HT-29 (cell line): ENCODE data around the gene ZFPM1. TPM values are rescaled to one million over a fixed set of nuclear protein-coding genes. Genes with fewer than 3 reads are reported as not detected.

ENCODE experiments used
- DNase-seq: peaks from one replicate; pipeline ENCODE4 v3.0.0-alpha.2; 2015; ENCODE audit warnings: low spot score
- total RNA-seq: library from RNA; depleted of rRNA; stranded (reverse); fragments of >200 nt; shearing (Covaris generic); gene quantifications from 2 replicates; pipeline ENCODE4 v1.2.3, GENCODE V29; 2014

Gene ZFPM1
- total RNA-seq, 1 experiment from 2014 or later: 15.3 TPM

DNA sequence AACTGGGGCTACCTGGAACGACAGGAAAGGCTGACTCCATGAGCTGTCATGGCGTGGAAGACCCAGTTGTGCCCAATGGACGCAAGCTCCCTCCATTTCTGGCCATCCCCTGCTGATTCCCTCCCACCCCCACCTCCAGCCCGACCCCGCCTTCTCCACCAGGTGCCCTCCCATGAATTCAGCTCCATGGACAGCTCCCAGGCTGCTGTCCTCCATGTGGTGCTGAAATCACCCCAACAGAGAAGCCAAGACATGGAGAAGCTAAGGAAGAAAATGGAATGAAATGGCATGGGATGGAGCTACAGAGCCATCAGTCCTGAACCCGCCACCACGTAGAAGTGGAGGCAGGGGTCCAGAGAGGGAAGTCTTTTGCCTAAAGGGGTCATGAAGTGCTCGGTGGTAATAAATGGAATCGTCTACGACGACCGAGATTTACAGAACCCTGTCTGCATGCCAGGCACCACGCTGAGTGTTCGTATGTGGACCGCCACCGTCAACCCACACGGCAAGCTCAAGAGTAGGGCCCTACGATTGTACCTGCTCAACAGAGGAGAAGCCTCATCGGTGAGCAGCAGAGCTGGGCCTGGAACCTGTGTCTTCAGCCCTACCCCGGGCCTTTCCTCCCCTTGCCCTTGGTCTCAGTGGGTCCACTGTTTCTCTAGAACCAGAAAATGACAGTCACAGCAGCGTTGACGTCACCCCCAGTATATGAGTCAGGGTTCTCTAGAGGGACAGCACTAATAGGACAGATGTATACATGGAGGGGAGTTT is 107.8 kb downstream of the ZFPM1 start:
- peak; percentile 44 for DNase-seq

DNA sequence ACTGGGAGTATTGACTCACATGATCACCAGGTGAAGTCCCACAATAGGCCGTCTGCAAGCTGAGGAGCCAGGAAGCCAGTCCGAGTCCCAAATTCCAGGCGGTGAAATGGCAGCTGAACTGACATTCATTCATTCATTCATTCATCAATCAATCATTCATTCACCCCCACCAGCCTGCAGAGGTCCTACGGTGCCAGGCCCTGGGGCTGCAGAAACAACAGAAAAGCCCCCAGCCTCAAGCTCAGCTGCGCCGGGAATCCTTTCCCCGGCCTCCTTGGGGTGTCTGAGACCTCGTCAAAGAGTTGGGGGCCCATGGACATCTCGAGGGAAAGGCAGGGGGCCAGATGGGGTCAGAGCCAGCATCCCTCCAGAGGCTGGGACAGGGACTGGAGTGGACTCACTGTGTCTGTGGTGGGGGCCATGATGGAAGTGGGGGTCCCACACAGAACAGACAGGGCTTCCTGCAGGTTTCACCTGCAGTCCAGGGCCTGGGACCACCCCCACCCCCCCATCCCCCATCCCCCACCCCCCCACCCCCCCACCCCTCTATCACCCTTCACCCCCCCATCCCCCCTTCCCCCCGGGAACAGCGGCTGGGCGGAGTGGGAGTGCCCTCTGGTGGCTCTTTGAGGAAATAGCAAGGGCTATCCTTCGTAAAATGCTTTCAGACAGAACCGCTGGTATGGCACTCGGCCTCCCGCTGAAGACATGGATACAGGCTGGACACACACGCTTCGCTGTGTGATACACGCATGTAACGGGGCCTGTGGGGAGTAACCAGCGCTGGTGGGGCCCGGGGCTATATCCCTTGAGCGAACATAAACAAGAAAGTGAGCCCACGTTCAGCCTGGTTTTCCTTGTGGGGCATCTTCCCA is 108.6 kb downstream of the ZFPM1 start:
- DNase-seq: peak; percentile 61

DNA sequence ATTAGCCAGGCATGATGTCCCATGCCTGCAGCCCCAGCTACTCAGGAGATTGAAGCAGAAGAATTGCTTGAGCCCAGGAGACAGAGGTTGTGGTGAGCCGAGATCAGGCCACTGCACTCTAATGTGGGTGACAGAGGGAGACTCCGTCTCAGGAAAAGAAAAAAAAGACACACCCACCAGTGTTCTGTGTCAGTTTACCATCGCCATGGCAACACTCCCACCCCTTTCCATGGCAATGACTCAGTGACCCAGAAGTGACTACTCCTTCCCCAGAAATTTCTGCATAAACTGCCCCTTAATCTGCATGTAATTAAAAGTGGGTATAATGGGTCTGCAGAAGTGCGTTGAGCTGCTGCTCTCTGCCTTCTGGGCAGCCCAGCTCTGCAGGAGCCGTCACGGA is 113.1 kb downstream of the ZFPM1 start:
- DNase-seq: peak; percentile 38

DNA sequence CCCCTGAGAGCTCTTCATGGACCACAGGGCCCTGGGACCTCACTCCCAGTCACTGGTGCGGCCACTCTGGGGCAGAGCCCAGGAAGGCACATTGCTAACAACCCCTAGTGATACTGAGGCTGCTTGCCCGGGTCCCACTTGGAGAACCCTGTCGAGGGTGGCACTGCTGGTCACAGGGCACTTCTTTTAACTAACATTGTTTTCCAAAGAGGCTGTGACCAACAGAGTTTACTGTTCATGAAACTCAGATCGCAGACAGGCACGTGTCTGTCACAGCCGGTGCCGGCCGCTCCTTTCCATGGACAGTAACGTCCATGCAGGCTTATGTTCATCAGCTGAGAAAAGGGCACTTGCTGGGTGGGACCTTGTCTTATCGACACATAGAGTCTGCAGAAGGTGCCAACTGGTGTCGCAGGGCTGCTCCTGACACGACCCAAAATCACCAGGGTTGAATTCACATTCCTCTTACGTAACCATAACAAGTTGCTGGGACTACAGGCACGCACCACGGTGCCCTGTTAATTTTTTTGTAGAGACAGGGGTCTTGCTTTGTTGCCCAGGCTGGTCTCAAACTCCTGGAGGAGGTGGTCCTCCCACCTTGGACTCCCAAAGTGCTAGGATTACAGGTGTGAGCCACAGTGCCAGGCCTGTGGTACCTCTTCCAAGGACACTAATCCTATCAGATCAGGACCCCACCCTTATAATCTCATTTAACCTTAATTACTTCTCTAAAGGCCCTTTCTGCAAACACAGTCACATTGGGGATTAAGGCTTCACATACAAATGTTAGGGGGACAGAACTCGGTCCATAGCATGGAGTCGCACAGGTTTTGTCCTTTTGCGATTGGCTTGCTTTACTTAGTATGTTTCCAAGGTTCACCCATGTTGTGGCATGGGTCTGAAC is 115.9 kb downstream of the ZFPM1 start:
- no peak for DNase-seq

DNA sequence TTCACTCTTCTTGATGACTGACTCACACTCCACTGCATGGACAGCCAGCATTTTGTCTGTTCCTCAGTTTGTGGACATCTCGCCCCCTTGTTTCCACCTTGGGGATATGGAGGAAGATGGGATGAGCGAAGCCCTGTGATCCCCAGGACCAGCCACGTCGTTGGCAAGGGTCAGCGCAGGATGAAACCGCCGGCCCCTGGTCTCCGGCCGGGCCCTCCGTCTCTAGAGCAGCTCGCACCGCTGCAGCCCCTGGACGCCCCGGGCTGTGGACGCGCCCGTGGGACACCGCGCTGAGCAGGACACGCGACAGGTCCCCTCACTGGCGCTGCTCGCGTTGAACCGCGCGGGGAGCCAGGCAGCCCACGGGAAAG is 116.5 kb downstream of the ZFPM1 start:
- DNase-seq: peak; percentile 13

DNA sequence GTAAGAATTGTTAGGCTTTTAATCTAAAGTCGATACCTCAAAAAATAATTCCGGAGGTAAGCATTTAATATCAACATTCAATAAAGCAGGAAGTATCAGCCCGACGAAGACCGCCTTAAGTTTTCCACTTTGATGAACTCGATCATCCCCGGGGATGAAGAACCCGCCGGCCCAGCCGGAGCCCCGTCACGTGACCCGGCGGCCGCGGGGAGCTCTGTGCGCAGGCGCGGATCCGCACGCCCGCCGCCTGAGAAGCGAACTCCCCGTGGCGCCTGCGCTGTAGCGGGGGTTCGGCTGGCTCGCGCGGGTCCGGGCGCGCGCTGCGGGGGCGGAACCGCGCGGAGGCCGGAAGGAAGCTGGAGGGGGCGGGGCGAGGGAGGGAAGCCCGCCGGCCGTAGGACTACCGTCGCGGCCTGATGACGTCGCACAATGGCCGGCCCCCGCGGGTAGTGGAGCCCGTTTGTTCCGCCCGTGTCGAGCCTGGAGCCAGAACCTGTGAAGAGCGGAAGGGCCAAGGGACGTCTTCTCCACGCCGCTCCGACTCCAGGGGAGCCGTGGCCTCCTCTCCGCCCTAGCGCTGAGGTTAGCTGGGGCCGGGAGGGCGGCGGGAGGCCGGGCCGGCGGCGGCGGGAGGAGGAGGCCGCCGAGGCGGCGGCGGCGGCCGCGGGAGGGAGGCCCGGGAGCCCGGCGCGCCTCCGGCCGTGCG is 117.1 kb downstream of the ZFPM1 start, which contains the start of gene ZC3H18:
Gene ZC3H18, plus strand, starts transcription at position 419 of the 706 bp plus-strand sequence. CDS start 6,721 bp downstream, outside the sequence.
- peak; percentile 96 for DNase-seq

DNA sequence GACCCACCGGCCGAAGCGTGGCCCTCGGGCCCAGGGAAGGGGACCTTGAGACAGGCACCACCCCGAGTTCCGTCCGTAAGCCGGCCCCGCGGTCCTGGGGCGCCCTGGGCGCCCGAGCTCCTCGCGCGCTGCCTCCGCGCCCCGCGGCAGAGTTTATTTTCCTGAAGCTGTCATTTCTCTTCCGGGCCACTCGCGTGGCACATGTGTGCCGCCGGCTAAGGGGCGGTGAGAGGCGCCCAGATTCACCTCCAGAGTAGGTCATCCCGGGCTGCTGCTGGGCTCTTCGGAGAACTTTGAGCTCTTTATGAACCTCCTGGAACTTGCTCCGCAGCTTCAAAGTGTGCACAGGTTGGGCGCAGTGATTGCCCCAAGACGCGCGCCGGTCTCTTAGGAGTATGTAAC is 117.6 kb downstream of the ZFPM1 start:
- DNase-seq: peak; percentile 26

DNA sequence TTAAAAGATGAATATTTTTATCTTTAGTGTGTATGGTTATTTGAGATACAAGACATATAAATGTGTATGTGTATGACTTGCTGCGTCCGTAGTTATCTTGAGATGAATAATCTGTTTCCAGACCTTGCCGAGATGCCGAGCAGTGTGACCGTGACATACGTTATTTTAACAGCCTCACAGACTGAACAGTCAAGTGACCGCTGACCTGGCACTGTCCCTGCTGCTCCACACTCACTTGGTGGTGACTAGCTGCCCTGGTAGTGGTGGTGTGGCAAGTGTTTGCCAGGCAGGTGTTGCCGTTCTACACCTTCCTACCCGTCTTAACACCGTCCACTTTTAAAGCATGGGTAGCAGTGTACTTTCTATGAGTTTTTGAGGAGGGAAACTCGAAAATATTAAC is 122.2 kb downstream of the ZFPM1 start:
- DNase-seq: no peak

DNA sequence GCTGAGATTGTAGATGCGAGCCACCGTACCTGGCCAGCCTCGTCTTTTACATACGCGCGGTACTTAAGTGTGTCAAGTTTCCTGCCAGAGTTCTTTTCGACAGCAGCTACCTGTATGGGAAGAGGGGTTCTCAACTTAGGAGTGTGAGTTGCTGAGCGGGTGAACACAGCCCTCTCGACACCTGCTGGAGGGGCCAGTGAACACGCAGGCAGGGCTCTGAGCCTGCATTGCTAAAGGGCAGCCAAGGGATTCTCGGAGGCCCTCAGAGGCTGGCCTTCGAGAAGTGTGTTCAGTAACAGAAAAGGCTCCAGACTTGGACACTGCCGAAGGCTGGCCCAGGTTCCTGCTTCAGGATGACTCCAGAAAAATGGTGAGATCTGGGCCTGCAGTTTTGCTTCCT is 123.2 kb downstream of the ZFPM1 start:
- no peak for DNase-seq

DNA sequence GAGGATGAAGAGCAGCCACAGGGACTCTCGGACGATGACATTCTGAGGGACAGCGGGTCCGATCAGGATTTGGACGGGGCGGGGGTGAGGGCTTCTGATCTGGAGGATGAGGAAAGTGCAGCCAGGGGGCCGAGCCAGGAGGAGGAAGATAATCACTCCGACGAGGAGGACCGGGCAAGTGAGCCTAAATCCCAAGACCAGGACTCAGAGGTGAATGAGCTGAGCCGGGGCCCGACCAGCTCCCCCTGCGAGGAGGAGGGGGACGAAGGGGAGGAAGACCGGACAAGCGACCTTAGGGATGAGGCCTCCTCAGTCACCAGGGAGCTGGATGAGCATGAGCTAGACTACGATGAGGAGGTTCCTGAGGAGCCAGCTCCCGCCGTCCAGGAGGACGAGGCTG is 124.1 kb downstream of the ZFPM1 start:
- DNase-seq: no peak

DNA sequence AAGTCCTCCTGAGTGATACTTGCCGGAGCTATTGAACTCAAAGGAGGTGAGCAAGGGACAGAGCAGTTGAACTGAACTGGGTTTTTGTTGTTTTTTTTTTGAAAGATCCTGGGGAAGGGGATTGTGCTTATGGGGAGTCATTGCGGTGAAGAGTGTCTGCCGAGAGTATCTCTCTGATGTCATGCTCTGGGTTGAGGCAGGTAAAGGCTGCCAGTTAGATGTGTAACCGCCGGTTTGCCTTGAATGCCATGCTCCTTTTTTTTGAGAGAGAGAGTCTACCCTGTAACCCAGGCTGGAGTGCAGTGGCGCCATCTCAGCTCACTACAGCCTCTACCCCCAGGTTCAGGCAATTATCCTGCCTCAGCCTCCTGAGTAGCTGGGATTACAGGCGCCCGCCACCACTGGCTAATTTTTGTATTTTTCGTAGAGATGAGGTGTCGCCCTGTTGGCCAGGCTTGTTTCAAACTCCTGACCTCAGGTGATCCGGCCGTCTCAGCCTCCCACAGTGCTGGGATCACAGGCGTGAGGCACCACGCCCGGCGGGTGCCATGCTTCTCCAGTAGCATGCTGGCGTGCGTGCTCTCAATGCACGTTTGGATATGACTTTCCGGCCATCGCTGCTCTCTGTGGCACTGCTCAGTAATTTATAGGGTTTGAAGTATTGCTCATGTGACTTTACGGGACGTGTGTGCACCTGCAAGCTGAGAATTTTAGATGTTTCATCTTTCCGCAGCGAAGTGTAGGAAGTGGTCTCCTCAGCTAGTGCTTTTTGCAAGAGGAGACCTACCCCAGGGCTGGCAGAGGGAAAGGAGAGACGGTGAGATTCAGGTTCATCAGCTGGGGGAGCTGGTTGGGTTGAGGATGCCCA is 125.6 kb downstream of the ZFPM1 start:
- no peak for DNase-seq

DNA sequence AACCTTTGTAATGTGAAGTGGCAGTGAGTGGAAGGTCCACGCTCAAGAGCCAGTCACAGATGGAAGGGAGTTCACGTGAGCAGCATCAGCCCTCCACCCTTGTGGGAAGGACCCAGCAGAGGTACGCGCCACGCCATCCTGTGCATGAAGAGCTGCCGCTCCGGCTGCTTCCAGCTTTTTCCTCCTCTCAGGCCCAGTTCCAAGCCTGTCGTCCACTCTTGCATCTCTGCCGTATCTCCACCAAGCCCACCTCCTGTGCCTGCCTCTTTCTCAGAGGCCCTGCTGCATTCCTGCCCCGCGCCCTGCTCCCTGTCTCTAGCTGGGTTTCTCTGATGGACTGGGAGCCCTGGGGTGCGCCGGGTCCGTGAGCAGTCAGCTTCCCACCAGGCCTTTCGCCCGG is 127.3 kb downstream of the ZFPM1 start:
- no peak for DNase-seq

DNA sequence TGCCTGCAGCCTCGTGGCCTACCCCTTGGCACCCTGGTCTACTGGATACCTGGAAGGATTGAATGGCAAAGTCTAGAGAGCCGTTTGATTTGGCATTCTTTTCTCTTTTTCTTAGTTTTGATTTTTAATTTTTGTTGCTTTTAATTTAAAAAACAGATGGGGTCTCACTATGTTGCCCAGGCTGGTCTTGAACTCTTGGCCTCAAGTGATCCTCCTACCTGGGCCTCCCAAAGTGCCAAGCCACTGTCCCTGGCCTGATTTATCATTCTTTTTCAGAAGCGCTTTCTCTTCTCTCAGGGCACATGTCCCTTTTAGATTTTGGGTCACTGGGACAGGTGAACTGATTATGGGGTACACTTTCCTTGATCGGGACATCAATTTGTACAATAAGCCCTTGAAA is 128.0 kb downstream of the ZFPM1 start:
- DNase-seq: no peak

DNA sequence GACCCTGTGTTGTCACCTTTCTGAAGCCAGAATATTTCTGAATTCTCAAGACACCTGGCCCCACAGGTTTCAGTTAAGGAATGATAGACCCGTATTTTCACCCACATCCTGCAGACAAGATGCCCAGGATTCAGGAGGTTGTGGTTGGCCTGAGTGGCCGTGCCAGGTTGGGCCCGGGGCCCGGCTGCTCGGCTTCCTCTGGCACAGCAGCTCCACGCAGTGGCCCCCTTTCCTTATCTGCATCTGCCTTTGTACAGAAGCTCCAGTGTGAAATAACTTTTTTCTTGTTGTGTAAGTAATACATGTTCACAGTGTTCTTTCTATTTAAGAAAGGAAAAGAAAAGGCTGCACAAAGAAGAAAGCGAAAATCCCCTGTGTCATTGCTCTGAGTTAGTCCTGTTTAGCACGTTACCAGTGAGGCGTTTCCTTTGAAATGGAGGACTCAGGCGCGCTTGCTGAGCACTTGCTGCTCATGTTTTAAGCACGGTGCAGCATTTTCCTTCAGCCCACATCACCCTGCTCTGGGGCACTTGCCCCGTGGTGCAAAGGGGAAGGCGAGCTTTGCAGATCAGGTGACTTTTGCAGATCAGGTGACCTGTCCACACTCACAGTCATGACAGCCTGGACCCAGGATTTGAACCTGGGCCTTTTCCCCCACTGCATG is 130.0 kb downstream of the ZFPM1 start:
- DNase-seq: no peak

DNA sequence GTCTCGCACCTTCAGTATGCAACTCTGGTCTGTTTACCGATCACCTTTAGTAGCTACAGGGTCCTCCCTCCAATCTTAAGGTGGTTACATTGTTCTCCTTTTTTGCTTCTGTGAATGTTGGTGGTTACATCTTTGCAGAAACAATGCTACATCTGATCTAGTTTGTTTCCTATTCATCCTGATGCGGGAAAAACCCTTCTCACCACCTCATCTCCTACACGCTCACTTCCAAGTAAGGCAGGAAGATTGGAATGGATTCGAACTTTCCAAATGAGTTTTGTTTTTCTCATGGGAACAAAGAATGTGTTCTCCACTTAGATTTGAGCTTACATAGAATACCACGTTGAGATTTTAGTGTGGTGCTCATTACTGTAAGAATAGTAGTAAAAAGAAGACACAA is 131.6 kb downstream of the ZFPM1 start:
- no peak for DNase-seq

DNA sequence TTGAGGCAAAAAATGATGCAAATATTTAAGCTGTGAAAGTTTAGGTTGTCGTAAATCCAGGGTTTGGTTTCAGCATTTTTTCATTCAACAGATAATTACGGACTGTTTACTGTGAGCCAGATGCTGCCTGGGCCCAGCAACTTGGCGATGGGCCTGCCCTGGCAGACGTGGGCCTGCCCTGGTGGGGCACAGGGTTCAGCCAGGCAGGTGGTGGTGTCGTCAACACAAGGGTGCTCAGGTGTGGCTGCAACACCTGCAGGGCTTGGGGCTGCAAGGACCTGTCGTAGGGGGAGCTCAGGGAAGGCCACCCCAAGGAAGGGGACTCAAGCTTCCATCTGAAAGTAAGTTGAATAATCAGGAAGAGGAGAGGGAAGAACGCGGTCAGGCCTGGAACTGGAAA is 132.2 kb downstream of the ZFPM1 start:
- no peak for DNase-seq

DNA sequence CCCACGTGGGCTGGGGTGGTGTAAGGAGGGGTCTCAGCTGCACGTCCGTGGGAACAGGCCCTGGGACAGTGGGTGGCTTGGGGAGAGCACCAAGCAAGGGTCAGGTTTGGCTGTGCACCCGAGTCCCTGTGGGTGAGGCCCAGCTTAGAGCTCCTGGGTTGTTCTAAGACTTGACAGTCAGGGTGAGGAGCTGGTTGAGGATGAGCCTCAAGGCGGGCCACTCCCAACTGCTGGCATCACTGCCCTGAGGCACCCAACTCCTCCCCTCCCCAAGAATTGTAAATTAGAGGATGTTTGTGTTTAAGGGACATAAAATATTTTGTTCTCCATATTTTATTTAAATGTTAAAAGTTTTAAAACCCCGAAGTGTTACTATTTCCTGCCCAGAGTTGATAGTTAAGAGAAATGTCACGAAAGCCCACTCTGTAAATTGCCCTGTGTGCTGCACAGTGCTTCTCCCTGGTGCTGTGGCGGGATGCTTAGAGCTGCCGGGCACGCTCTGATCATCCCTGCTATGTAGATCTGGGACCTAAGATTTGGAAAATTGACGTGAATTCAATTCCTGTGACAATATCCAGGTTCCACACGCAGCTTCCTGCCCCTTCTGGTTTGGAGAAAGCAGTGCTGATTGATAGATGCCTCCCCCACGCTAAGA is 133.0 kb downstream of the ZFPM1 start:
- no peak for DNase-seq
